Peyer's patch (tissue), 4 donors: Measurements from ENCODE around the gene ATP6V0A1. TPM values are rescaled to one million over a fixed set of nuclear protein-coding genes. Genes with fewer than 3 reads are reported as not detected.

ENCODE experiments used
- DNase-seq, 3 donors: peaks; one replicate each; pipeline ENCODE4 v3.0.0-alpha.2; 2017 to 2019
- H3K27ac ChIP-seq, 4 donors: fragments of 200-600 bp; sonication (generic); one replicate each; pipeline ENCODE4 v1.5.1; 2016 to 2019
- H3K27me3 ChIP-seq, 2 donors: fragments of 200-600 bp; sonication (generic); one replicate each; pipeline ENCODE4 v1.5.1; 2019
- H3K36me3 ChIP-seq, 3 donors: fragments of 200-600 bp; sonication (generic); one replicate each; pipeline ENCODE4 v1.5.1; 2016 to 2019
- H3K4me1 ChIP-seq, 4 donors: fragments of 200-600 bp; sonication (generic); one replicate each; pipeline ENCODE4 v1.5.1; 2016 to 2019
- H3K4me3 ChIP-seq, 4 donors: fragments of 200-600 bp; sonication (generic); 1 replicate in 3 of 4; 2 replicates in 1 of 4; pipeline ENCODE4 v1.5.1; 2016 to 2019; ENCODE audit warnings: mild to moderate bottlenecking in 1 of 4
- H3K9me3 ChIP-seq, 4 donors: fragments of 200-600 bp; sonication (generic); one replicate each; pipeline ENCODE4 v1.5.1; 2016 to 2019; ENCODE audit warnings: mild to moderate bottlenecking in 1 of 4
- POLR2A ChIP-seq, 2 donors: fragments of 450-650 bp; IDR thresholded peaks; one replicate each; pipeline ENCODE4 v1.5.1; 2017; ENCODE audit warnings: antibody characterized with exemption in 2 of 2, mild to moderate bottlenecking in 2 of 2, moderate library complexity in 2 of 2
- total RNA-seq, 4 donors: library from RNA; depleted of rRNA; stranded (reverse); fragments of >200 nt; gene quantifications; one replicate each; pipeline ENCODE4 v1.1.0, GENCODE V29; 2016
- TF ChIP-seq, protein P1 (sequence below), 6 experiments: fragments of 450-650 bp in 4 of 6; fragments of 200-600 bp in 2 of 6; sonication (generic) in 1 of 6; IDR thresholded peaks; one replicate each; pipeline ENCODE4 v1.5.1; 2017 to 2019; ENCODE audit warnings: antibody characterized with exemption in 6 of 6, mild to moderate bottlenecking in 3 of 6, moderate library complexity in 1 of 6

ATP6V0A1 gene
- total RNA-seq, 4 donors from 2014 or later, result 121 to 251 (median 204) TPM

- peaks cover 0 to 60% (median 0%) of the 10 kb centered on the region in 3 donors for H3K36me3 ChIP-seq
- H3K27ac ChIP-seq, result no peak overlapping the region
- H3K27me3 ChIP-seq, result no peaks in the 10 kb centered on the region
- H3K4me1 ChIP-seq, result peaks cover 0 to 10% (median 0%) of the 10 kb centered on the region in 4 donors
- no peak for DNase-seq
- TF ChIP-seq, protein P1, sequence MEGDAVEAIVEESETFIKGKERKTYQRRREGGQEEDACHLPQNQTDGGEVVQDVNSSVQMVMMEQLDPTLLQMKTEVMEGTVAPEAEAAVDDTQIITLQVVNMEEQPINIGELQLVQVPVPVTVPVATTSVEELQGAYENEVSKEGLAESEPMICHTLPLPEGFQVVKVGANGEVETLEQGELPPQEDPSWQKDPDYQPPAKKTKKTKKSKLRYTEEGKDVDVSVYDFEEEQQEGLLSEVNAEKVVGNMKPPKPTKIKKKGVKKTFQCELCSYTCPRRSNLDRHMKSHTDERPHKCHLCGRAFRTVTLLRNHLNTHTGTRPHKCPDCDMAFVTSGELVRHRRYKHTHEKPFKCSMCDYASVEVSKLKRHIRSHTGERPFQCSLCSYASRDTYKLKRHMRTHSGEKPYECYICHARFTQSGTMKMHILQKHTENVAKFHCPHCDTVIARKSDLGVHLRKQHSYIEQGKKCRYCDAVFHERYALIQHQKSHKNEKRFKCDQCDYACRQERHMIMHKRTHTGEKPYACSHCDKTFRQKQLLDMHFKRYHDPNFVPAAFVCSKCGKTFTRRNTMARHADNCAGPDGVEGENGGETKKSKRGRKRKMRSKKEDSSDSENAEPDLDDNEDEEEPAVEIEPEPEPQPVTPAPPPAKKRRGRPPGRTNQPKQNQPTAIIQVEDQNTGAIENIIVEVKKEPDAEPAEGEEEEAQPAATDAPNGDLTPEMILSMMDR (IDR thresholded peaks at IDR 0.05), result no peak
- TF ChIP-seq POLR2A (IDR thresholded peaks at IDR 0.05), result no peak
- no peaks in the 10 kb centered on the region for H3K9me3 ChIP-seq
- H3K4me3 ChIP-seq, result no peak overlapping the region
Observed at GRCh38 chr17:42508426-42509165, 49.9 kb downstream of the ATP6V0A1 start.

- no peak for TF ChIP-seq POLR2A (IDR thresholded peaks at IDR 0.05)
- TF ChIP-seq, protein P1 (IDR thresholded peaks at IDR 0.05), result no peak
- Histone ChIP-seq H3K27ac (no peak overlapping the region), H3K4me1 (peaks cover 0 to 10% (median 0%) of the 10 kb centered on the region in 4 donors), H3K9me3 (no peaks in the 10 kb centered on the region), H3K27me3 (no peaks in the 10 kb centered on the region), H3K4me3 (no peak overlapping the region), H3K36me3 (peaks cover 0 to 60% (median 0%) of the 10 kb centered on the region in 3 donors)
- no peak for DNase-seq
Observed at GRCh38 chr17:42509409-42509808, 50.7 kb downstream of the ATP6V0A1 start.

DNA sequence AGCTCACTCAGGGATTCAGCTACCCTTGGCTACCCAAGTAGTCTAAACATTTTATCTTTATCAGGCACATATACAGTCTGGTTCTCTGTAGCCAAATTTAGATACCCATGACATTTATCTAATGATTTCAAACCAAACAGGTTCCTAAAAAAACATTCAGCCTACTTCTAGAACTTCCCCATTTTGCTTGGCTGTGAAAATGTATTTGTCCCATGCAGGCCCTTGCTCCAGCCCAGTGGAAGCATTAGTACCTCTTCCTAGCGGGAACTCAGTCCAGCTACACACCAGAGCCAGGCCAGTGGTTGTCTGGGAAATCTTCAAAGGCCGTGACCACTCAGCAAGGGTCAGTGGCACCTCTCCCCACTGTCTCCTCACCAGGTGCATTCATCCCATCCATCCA lies 51.2 kb downstream of the ATP6V0A1 start:
- TF ChIP-seq, protein P1 (IDR thresholded peaks at IDR 0.05), result no peak
- no peak for TF ChIP-seq POLR2A (IDR thresholded peaks at IDR 0.05)
- Histone ChIP-seq H3K4me3 (no peak overlapping the region), H3K27me3 (no peaks in the 10 kb centered on the region), H3K9me3 (no peaks in the 10 kb centered on the region), H3K4me1 (peaks cover 0 to 10% (median 0%) of the 10 kb centered on the region in 4 donors), H3K36me3 (peaks cover 0 to 61% (median 0%) of the 10 kb centered on the region in 3 donors), H3K27ac (no peak overlapping the region)
- DNase-seq, result no peak

DNA sequence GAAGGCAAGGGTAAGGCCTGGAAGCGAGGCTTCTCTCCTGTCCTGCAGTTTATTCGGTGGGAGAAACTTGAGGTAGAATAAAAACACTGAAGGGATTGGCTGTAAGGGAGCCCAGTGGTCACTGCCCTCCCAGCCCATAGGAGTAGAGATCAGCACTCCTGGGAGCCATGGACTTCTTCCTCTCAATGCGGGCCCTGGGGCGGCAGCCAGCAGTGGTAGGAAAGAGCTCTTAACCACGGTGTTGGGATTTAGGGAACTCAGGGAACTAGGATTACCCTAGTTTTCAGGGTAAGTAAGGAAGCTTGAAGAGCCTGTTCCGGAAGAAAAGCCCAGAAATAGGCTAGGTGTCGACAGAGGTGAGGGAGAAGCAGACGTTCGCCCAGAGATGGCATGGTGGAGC lies 53.6 kb downstream of the ATP6V0A1 start:
- no peak overlapping the region for H3K4me3 ChIP-seq
- DNase-seq, result no peak
- H3K36me3 ChIP-seq, result peaks cover 0 to 57% (median 0%) of the 10 kb centered on the region in 3 donors
- TF ChIP-seq POLR2A (IDR thresholded peaks at IDR 0.05), result no peak
- TF ChIP-seq, protein P1 (IDR thresholded peaks at IDR 0.05), result no peak
- no peaks in the 10 kb centered on the region for H3K27me3 ChIP-seq
- H3K4me1 ChIP-seq, result peaks cover 0 to 15% (median 0%) of the 10 kb centered on the region in 4 donors
- peak overlapping the region; percentile 11 to 38 (median 31) for H3K27ac ChIP-seq
- no peaks in the 10 kb centered on the region for H3K9me3 ChIP-seq

GRCh38 chr17:42512733-42513251 lies 54.1 kb downstream of the ATP6V0A1 start:
- no peak for DNase-seq
- TF ChIP-seq, protein P1 (IDR thresholded peaks at IDR 0.05), result no peak
- no peak for TF ChIP-seq POLR2A (IDR thresholded peaks at IDR 0.05)
- peaks cover 0 to 20% (median under 1%) of the 10 kb centered on the region in 4 donors for H3K4me1 ChIP-seq
- H3K27me3 ChIP-seq, result no peaks in the 10 kb centered on the region
- peaks cover 0 to 52% (median 0%) of the 10 kb centered on the region in 3 donors for H3K36me3 ChIP-seq
- no peaks in the 10 kb centered on the region for H3K9me3 ChIP-seq
- peak overlapping the region; percentile 11 to 38 (median 31) for H3K27ac ChIP-seq
- H3K4me3 ChIP-seq, result no peak overlapping the region
